GM12873 (cell line): Measurements from ENCODE around the gene CCDC192.

Experiments used
- TF ChIP-seq, protein P1 (sequence below): IDR thresholded peaks from 2 replicates; pipeline ENCODE4 v1.5.1; 2012; ENCODE audit warnings: low read depth, mild to moderate bottlenecking, moderate library complexity, low read length, control low read depth; ENCODE audit not compliant: insufficient read depth; ENCODE audit errors: missing control alignments

Gene CCDC192, protein sequence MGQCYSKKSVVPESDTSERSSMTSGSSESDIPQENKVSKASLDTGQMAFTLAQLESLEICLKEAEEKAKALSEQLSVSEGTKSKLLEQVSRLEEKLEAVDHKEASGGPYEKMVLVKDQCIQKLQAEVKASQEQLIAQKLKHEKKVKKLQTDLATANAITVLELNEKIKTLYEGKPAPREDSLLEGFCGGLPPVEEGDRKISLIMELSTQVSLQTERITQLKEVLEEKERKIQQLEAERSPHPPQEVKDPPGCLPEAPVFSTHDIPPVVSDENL

DNA sequence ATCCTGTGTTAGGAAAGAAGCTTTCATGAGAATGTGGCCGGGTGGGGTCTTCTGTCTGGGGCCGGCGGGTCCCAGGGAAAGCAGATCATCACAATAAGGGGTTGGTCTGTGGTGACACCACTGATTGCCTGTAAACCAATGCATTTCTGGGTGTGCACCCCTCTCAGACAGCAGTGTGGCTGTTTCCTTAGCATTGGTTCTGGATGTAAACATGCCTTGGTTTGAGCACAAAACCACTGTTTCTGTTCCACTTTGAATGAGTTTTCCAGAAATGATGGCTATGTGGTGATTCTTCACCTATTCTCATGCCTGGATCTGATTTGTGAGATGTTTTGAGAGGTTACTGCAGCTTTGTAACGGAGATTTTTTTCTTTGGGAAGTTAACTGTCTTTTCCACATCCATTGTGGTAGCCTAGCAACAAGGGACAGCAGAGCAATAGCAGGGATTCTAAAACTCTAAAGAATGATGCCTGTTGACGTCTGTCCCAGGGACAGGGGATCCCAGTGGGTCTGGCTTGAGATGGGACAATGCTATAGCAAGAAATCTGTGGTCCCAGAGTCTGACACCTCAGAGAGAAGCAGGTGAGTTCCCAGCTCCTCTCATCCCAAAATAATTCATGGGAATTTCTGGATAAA lies at the start of gene CCDC192:
TSS of gene CCDC192 (plus strand) at position 466 of the 636 bp plus-strand sequence. CDS start at position 521, 55 bp downstream.
- TF ChIP-seq, protein P1, sequence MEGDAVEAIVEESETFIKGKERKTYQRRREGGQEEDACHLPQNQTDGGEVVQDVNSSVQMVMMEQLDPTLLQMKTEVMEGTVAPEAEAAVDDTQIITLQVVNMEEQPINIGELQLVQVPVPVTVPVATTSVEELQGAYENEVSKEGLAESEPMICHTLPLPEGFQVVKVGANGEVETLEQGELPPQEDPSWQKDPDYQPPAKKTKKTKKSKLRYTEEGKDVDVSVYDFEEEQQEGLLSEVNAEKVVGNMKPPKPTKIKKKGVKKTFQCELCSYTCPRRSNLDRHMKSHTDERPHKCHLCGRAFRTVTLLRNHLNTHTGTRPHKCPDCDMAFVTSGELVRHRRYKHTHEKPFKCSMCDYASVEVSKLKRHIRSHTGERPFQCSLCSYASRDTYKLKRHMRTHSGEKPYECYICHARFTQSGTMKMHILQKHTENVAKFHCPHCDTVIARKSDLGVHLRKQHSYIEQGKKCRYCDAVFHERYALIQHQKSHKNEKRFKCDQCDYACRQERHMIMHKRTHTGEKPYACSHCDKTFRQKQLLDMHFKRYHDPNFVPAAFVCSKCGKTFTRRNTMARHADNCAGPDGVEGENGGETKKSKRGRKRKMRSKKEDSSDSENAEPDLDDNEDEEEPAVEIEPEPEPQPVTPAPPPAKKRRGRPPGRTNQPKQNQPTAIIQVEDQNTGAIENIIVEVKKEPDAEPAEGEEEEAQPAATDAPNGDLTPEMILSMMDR = no peak

DNA sequence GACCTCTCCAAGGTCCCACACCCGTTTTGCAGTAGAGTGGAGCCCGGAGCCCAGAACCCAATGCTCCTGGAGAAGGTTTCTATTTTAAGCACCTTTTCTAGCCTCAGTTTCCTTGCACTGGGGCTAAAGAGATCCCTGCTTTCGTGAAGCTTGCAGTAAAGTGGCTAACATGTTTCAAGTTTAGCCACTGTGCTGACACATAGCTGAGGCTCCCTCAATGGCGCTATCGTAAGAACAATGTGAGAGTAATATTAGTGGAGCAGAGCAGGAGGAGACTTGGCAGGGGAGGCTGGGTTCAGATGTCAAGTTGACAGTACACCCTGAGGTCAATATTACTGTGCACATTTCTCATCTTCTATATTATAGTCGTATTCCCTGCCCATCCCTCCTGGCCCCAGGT lies 46.4 kb upstream of the CCDC192 start:
- TF ChIP-seq, protein P1 = no peak

DNA sequence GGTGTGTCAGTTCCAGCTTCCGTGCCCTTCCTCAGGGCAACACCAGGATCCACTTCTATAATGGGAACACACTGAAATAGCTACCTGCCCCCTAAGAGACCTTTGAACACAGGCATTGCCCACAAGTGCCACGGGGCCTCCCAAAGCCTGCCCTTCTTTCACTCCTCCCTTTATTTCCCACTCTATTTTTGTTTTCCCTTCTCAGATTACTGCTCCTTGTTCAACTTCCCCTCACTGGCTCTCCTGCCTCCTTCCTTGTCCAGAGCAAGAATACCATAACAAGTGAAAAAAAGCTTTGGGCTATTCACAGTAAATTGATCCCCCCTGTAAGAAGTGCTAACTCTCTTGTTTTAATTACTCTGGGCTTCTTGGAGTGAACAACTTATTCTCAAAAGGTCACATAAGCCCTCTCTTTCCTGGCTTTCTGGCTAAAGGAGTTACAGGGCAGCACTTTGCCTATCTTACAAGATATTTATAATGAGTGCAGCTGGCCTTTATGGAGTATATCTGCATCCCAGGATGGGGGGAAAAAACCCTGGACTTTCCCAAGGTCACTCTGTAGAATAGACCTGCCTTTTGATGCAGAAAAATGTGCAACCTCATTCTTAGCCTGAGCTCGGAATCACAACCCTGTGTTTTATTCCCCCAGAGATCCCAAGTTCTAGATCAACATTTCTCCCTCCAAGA lies 43.0 kb upstream of the CCDC192 start:
- TF ChIP-seq, protein P1 = no peak

DNA sequence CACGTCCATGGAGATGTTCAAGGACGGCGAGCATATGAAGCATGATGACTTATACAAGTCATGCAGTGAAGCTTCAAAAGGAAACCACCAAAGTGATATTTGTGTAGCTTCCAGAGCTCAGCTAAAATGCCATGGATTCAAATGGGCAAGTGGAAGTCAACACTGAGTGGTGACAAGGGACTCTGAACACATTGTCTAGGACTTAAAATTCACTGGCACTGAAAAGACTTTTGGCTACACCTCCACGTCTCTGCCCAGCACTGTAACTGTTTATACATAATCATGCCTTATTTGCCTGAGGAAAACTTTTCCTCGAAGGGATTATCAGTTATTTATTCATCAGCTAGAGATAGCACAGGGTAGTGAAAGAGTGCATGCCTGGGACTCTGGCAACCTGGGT lies 39.1 kb upstream of the CCDC192 start:
- TF ChIP-seq, protein P1 = no peak

DNA sequence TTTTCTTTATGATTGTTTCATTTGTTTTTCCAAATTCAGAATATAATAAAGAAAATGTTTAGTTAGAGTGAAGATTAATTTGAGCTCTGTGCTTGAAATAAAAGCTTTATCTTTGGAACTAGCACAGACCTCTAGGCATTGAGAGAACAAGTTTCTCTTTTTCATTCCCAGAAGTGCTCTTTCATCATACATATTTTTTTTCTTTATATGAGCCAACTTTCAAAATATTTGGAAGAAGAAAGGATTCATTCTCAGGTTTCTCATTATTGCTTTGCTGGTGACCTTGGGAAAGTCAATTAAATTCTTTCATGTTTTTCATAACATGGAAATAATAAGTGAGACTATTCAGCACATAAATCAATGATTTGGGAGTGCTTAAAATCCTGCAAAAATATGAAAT lies 37.5 kb upstream of the CCDC192 start:
- TF ChIP-seq, protein P1 = no peak

DNA sequence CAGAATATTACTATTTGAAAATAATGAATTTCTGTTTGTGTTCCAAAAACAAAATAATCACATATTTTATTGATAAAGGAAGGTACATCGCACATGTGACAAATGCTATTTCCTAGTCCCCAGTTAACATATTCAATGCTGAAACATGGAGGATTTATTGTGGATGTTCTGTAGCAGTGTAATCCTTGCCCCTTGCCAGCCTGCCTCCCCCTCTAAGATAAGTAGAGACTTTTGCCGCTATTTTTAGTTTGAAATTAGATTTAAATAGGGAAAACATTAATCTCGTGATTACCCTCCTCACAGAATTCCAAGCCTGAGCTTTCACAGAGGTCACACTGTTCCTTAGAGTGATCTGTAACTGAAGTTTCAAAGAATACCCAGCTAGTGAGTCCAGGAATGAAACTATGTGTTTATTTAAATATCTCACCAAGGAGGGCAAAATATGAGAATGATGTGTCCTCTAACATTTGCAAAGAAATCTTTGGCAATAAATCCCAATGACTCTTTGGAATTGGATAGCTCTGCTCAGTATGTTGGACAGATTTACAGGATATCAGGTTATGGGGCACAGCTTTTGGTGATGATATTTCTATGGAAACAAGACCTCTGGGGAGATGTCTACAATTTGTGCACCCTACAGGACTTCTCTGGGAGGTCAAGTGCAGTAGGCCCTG lies 37.0 kb upstream of the CCDC192 start:
- TF ChIP-seq, protein P1 = no peak

DNA sequence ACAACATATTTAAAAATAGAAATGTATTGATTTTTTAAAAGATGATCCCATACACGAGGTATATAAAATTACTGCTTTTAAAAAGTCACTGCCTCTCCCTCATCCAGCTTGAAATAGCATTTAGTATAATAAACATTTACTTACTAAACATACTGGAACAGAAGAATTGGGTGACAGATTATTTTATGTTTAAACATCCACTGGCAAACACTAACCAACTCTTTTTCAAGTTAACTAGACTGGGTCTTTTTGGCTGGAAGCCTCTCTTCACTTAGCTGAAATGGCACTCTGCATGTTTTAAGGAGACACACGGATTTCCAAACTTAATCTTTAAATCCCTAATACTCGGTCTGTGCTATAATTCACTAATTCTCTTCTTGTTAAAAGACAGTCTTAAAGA lies 35.3 kb upstream of the CCDC192 start:
- TF ChIP-seq, protein P1 = no peak
